H1 (cell line): Measurements from ENCODE around the gene GAS6. TPM values are rescaled to one million over a fixed set of nuclear protein-coding genes. Genes with fewer than 3 reads are reported as not detected.

Source experiments
- ASH2L ChIP-seq: fragments of 200-600, 300-600 bp; sonication (generic); IDR thresholded peaks from one replicate; pipeline ENCODE4 v1.7.1; 2017; ENCODE audit warnings: low read length
- ATF2 ChIP-seq: IDR thresholded peaks from 2 replicates; pipeline ENCODE4 v1.6.1; 2012; ENCODE audit warnings: low read length, inconsistent platforms
- CBX5 ChIP-seq: fragments of 300-800, 300-1000 bp; sonication (generic); IDR thresholded peaks from 2 replicates; pipeline ENCODE4 v1.7.1; 2016; ENCODE audit warnings: antibody characterized with exemption, low read length, low read depth
- POLR2A ChIP-seq, 2 experiments: IDR thresholded peaks; 1 replicate in 1 of 2; 2 replicates in 1 of 2; pipeline ENCODE4 v1.6.1; 2011; ENCODE audit warnings: low read depth in 2 of 2, low read length in 2 of 2, mild to moderate bottlenecking in 2 of 2; ENCODE audit errors: control extremely low read depth in 1 of 2
- RFX5 ChIP-seq: IDR thresholded peaks from 2 replicates; pipeline ENCODE4 v1.6.1; 2011; ENCODE audit warnings: low read depth, low read length, improper control_type of control experiment, borderline replicate concordance
- RNF2 ChIP-seq: fragments of 200-900, 300-1000 bp; sonication (generic); IDR thresholded peaks from 2 replicates; pipeline ENCODE4 v1.7.1; 2016; ENCODE audit warnings: borderline replicate concordance, low read depth, mild to moderate bottlenecking, antibody characterized with exemption, low read length; ENCODE audit not compliant: poor library complexity, severe bottlenecking; ENCODE audit errors: missing control alignments
- RXRA ChIP-seq: IDR thresholded peaks from 2 replicates; pipeline ENCODE4 v1.6.1; 2011; ENCODE audit warnings: low read depth, mild to moderate bottlenecking, low read length, moderate library complexity; ENCODE audit not compliant: insufficient read depth
- polyA plus RNA-seq, 7 experiments: library from polyadenylated mRNA; depleted of rRNA in 3 of 7; stranded (reverse) in 5 of 7; unstranded in 2 of 7; fragments of >200 nt in 5 of 7; fragments of 200-250 nt in 2 of 7; gene quantifications; 1 replicate in 5 of 7; 2 replicates in 1 of 7; 4 replicates in 1 of 7; pipeline versions ENCODE4 v1.2.1 to v1.2.3, GENCODE V29; 2011 to 2013; ENCODE audit warnings: missing spikeins in 2 of 7, mixed read lengths in 2 of 7
- total RNA-seq: library from RNA; stranded (reverse); fragmentation: NEBNext Ultra II Directional; extraction: Animal tissue kit (Norgen Biotek cat#: 25700); gene quantifications from 2 replicates; pipeline ENCODE4 v1.2.1, GENCODE V29; 2021

GAS6 gene
- total and polyA plus RNA-seq, 2 of the 8 experiments (the other 6 are each of a cell fraction or from before 2014, with no cell fraction given), result 18.6 to 31.0 TPM

DNA sequence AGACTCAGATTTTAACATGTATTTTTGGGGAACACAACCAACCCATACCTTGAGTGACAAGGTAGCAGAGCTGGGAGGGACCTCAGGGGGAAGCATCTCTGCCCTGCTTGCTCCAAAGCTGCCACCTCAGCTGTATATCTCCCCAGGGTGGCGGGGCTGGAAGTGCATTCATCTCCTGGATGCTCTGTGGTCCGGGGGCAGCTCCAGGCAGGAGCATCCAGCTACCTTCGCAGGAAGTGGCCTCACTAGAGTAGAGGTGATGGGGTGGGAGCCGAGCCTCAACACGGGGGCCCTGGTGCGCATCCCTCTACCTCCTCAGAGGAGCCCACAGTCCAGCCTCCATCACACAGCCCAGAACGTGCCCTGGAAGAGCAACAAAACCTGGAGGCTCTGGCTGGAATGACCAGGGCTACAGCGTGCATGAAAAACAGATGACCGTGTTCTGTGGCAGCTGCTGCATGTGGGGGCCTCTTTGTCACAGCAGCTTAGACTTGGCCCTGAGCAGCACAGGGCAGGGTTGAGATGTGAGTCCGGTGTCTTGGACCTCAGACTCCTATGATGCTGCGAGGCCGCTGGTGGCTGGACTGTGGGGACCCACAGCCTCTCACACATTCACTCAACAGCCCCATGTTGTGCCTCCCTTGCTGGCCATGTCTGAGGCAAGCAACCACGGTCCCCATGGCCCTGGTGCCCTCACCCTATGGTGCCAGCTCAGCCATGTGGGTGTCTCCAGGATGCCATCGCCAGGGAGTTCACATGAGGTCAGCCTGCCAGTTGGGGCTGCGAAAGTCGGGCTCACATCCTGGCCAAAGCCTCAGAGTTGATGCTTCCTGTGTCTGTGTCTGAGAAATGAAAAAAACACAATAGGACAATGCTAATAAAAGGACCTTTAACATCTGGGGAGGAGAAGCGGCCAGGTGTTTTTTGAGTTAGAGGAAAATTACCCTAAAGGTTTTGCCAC lies 17.1 kb upstream of the GAS6 start (continued):
- TF ChIP-seq RFX5, result no peak
- TF ChIP-seq POLR2A (IDR thresholded peaks at IDR 0.05; ENCODE audit: control extremely low read depth in 1 of 2, low read depth in 2 of 2, low read length in 2 of 2), result no peak
- no peak for TF ChIP-seq ATF2
- TF ChIP-seq RNF2, result no peak
- no peak for TF ChIP-seq CBX5
- no peak for TF ChIP-seq RXRA
- TF ChIP-seq ASH2L, result no peak
